NB4 (cell line): Measurements from ENCODE around the gene RBM10.
"Not testable (repeated sequence)": the region's sequence is repeated elsewhere in the genome, so short reads cannot be mapped to it uniquely, and the experiment has no call there.

ENCODE experiments used
- DNase-seq: peaks from one replicate; pipeline ENCODE4 v3.0.0; 2010; ENCODE audit warnings: low read depth
- H3K4me3 ChIP-seq: one replicate; pipeline ENCODE4 v1.5.1; 2011; ENCODE audit warnings: mild to moderate bottlenecking, low read depth, low read length, moderate library complexity
- CTCF ChIP-seq: IDR thresholded peaks from one replicate; pipeline ENCODE4 v1.5.1; 2012; ENCODE audit warnings: low read depth, low read length
- MAX ChIP-seq: IDR thresholded peaks from 2 replicates; pipeline ENCODE4 v1.6.1; 2011; ENCODE audit warnings: low read depth, low read length
- MYC ChIP-seq: IDR thresholded peaks from 2 replicates; pipeline ENCODE4 v1.6.1; 2011; ENCODE audit warnings: low read depth, low read length
- POLR2A ChIP-seq: IDR thresholded peaks from 2 replicates; pipeline ENCODE4 v1.6.1; 2011; ENCODE audit warnings: mild to moderate bottlenecking; ENCODE audit not compliant: insufficient read length; ENCODE audit errors: extremely low read depth

The RBM10 gene

GRCh38 chrX:47112316-47112954, 32.6 kb upstream of the RBM10 start:
- no peak for TF ChIP-seq MYC
- TF ChIP-seq CTCF: no peak
- TF ChIP-seq MAX: no peak
- no peak for TF ChIP-seq POLR2A
- no peak overlapping the region for H3K4me3 ChIP-seq
- no peak for DNase-seq

GRCh38 chrX:47116551-47117110, 28.4 kb upstream of the RBM10 start:
- DNase-seq, H3K4me3 ChIP-seq: not testable (repeated sequence)

GRCh38 chrX:47124466-47124865, 20.6 kb upstream of the RBM10 start:
- not testable (repeated sequence) for H3K4me3 ChIP-seq, DNase-seq

GRCh38 chrX:47129157-47129898, 15.7 kb upstream of the RBM10 start:
- H3K4me3 ChIP-seq: peak overlapping the region; percentile 63
- TF ChIP-seq MYC (peak; percentile 68; the same call in 1 of the 2 replicates), CTCF (no peak), POLR2A (peak; percentile 60), MAX (0 out of 2 replicates have a peak, but pooled peaks have one; percentile 47)
- DNase-seq: peak; percentile 94

GRCh38 chrX:47129899-47130358, 15.1 kb upstream of the RBM10 start:
- H3K4me3 ChIP-seq: peak overlapping the region; percentile 63
- TF ChIP-seq POLR2A (no peak), CTCF (no peak), MYC (no peak), MAX (no peak)
- DNase-seq: no peak

GRCh38 chrX:47133493-47133892, 11.5 kb upstream of the RBM10 start:
- TF ChIP-seq MAX (no peak), CTCF (no peak), MYC (no peak), POLR2A (no peak)
- H3K4me3 ChIP-seq: no peak overlapping the region

GRCh38 chrX:47135650-47136049, 9.4 kb upstream of the RBM10 start:
- not testable (repeated sequence) for H3K4me3 ChIP-seq, DNase-seq

More at GRCh38 chrX:47133493-47133892, 11.5 kb upstream of the RBM10 start:
- DNase-seq: no peak
